SH-SY5Y (cell line): ENCODE measurements around the gene EVI5L.

Experiments used
- GATA2 ChIP-seq: IDR thresholded peaks from 2 replicates; pipeline ENCODE4 v1.6.1; 2011; ENCODE audit warnings: mild to moderate bottlenecking, low read depth, low read length
- GATA3 ChIP-seq: IDR thresholded peaks from 2 replicates; pipeline ENCODE4 v1.6.1; 2011; ENCODE audit warnings: low read depth, mild to moderate bottlenecking, low read length, moderate library complexity

DNA sequence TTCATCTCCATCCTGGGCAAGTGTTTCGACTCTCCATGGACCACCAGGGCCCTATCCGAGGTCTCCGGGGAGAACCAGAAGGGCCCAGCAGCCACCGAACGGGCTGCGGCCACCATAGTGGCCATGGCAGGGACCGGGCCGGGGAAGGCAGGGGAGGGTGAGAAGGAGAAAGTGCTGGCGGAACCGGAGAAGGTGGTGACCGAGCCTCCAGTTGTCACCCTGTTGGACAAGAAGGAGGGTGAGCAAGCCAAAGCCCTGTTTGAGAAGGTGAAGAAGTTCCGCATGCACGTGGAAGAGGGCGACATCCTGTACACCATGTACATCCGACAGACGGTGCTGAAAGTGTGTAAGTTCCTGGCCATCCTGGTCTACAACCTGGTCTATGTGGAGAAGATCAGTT is 68.9 kb downstream of the EVI5L start:
- no peak for TF ChIP-seq GATA2
- TF ChIP-seq GATA3, result no peak
